Hematopoietic multipotent progenitor cell (in vitro differentiated cells): ENCODE data around the gene SPECC1. TPM values are rescaled to one million over a fixed set of nuclear protein-coding genes. Genes with fewer than 3 reads are reported as not detected.
A peak's percentile ranks its signal among the peaks of the same experiment; 100 is the strongest.
"Not testable (repeated sequence)": the region's sequence is repeated elsewhere in the genome, so short reads cannot be mapped to it uniquely, and the experiment has no call there.

Experiments used
- DNase-seq, 3 donors: peaks; one replicate each; pipeline ENCODE4 v3.0.0-alpha.2; 2011 to 2015; ENCODE audit warnings: low read depth in 2 of 3, low spot score in 2 of 3
- total RNA-seq: library from RNA; depleted of rRNA; stranded (reverse); fragments of >200 nt; gene quantifications from one replicate; pipeline ENCODE4 v1.2.3, GENCODE V29; 2012

SPECC1 gene
- total RNA-seq, 1 donor, result 39.9 TPM

- DNase-seq, result no peak
Observed at GRCh38 chr17:20294120-20294519, 285.0 kb downstream of the SPECC1 start.

GRCh38 chr17:20299013-20299412 is 289.9 kb downstream of the SPECC1 start:
- no peak for DNase-seq

GRCh38 chr17:20300436-20300934 is 291.3 kb downstream of the SPECC1 start:
- no peak for DNase-seq

- DNase-seq, result no peak
Observed at GRCh38 chr17:20302246-20302917, 293.2 kb downstream of the SPECC1 start.

GRCh38 chr17:20304961-20305360 is 295.8 kb downstream of the SPECC1 start:
- DNase-seq, result no peak

GRCh38 chr17:20306924-20307323 is 297.8 kb downstream of the SPECC1 start:
- no peak for DNase-seq

GRCh38 chr17:20307326-20307910 is 298.3 kb downstream of the SPECC1 start:
- no peak for DNase-seq

GRCh38 chr17:20310481-20310880 is 301.3 kb downstream of the SPECC1 start:
- DNase-seq, result no peak

GRCh38 chr17:20313306-20313705 is 304.1 kb downstream of the SPECC1 start:
- DNase-seq, result no peak

- no peak for DNase-seq
Observed at GRCh38 chr17:20313891-20314290, 304.7 kb downstream of the SPECC1 start.

- no peak for DNase-seq
Observed at GRCh38 chr17:20314834-20315233, 305.7 kb downstream of the SPECC1 start.

GRCh38 chr17:20315311-20315710 is 306.2 kb downstream of the SPECC1 start:
- DNase-seq, result no peak

- no peak for DNase-seq
Observed at GRCh38 chr17:20315821-20316220, 306.7 kb downstream of the SPECC1 start.

- peak; percentile 58 to 83 (median 74) for DNase-seq
Observed at GRCh38 chr17:20320535-20321229, 311.5 kb downstream of the SPECC1 start.

- not testable (repeated sequence) for DNase-seq
Observed at GRCh38 chr17:20321357-20321756, 312.2 kb downstream of the SPECC1 start.

GRCh38 chr17:20327739-20328138 is 318.6 kb downstream of the SPECC1 start:
- DNase-seq, result not testable (repeated sequence)

GRCh38 chr17:20351405-20351804 is 342.2 kb downstream of the SPECC1 start:
- not testable (repeated sequence) for DNase-seq

GRCh38 chr17:20352567-20352966 is 343.4 kb downstream of the SPECC1 start:
- DNase-seq, result not testable (repeated sequence)

GRCh38 chr17:20363846-20364245 is 354.7 kb downstream of the SPECC1 start:
- DNase-seq, result not testable (repeated sequence)
